NCI-H446 treated with DMSO at 0.1 percent for 48 hours (cell line): ENCODE results near the gene CHPF.

Experiments
- DNase-seq: peaks from one replicate; lab custom pipeline; 2025; lab: John Stamatoyannopoulos, UW

Gene CHPF

DNA sequence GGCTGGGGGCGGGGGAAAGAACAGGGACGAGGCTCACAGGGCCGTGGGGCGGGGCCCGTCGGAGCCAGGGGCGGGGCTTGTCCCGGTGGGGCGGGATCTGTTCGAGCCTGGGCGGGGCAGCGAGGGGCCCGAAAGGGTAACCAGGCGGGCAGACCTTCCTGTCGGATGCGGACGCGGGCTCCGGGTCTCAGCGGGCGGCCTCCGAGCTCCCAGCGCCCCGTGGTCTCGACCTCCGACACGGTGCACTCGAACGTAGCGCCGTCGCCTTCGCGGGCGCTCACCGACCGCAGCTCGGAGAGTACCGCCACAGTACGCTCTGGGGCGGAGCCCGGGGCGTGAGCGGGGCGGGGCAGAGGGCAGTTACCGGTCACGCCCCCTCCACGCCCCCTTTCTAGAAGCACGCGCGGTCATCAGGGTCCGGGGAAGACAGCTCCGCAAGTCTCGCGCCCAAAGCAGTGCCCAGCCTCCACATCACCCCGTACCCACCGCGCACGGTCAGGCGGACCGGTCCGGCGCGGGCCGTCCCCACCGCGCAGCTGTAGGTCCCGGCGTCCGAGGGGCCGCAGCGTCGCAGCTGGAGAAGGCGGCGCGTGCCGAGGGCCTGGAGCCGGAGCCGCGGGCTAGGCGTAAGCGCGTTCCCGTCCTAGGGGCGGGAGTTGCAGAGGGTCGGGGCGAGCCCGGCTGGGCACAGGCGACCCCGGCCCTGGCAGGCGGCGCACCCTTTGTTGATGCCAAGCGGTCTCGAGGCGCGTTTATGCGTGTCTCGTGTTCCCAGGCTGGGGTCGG lies 9.0 kb upstream of the CHPF start:
- DNase-seq = peak; percentile 30

DNA sequence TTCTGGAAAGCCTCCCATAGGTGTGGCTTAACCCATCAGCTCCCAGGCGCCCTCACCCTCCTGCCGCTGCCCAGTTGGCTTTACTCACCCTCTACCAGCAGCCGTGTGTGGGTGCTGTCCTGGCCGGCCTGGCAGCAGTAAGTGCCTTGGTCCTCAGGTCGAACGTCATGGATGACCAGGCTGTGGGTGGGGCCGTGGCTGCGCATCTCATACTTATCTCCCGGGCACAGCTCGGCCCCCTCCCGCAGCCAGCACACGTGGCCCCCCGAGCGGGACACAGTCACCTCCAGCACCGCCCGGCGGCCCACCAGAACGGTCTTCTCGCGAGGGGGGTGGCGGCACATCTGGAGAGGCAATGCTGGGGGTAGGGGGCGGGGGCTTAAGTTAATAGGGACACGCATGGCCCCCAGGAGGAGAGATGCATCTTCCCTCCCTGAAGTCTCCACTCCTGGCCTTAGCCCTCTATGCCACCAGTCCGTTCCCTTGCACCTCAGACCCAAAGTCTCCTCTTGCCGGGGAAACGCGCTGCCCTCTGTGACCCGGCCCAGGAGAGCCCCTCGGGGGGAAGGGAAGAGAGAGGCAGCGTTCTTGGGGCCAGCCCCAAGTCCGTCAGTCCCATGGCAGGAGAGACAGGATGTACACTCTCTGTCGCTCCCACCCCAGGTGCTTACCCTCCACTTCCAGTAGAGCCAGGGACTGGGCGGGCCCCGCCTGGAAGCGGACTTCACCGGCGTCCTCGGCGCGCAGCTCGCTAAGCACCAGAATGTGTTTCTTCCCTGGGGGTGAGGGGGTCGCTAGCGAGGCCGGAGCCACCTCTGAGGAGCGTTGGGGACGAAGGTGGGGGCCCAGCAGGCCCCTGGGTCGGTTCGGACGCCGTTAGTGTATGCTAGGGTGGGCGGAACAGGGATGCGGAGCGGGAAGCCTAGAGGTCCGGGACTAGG lies 8.1 kb upstream of the CHPF start:
- no peak for DNase-seq

GRCh38 chr2:219549619-219550018 lies 6.0 kb upstream of the CHPF start:
- no peak for DNase-seq

- DNase-seq = no peak
These were observed 5.4 kb upstream of the CHPF start for GRCh38 chr2:219548990-219549389.

DNA sequence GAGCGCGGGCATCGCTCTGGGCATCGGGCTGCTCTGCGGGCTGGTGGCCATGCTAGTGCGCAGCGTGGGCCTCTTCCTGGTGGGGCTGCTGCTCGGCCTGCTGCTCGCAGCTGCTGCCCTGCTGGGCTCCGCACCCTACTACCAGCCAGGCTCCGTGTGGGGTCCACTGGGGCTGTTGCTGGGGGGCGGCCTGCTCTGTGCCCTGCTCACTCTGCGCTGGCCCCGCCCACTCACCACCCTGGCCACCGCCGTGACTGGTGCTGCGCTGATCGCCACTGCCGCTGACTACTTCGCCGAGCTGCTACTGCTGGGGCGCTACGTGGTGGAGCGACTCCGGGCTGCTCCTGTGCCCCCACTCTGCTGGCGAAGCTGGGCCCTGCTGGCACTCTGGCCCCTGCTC lies 4.0 kb upstream of the CHPF start:
- DNase-seq = no peak

- no peak for DNase-seq
These were observed 2.3 kb upstream of the CHPF start for GRCh38 chr2:219545943-219546352.

GRCh38 chr2:219545295-219545942 lies 1.8 kb upstream of the CHPF start:
- no peak for DNase-seq

GRCh38 chr2:219544567-219544966 lies 958 bp upstream of the CHPF start:
- DNase-seq = no peak

DNA sequence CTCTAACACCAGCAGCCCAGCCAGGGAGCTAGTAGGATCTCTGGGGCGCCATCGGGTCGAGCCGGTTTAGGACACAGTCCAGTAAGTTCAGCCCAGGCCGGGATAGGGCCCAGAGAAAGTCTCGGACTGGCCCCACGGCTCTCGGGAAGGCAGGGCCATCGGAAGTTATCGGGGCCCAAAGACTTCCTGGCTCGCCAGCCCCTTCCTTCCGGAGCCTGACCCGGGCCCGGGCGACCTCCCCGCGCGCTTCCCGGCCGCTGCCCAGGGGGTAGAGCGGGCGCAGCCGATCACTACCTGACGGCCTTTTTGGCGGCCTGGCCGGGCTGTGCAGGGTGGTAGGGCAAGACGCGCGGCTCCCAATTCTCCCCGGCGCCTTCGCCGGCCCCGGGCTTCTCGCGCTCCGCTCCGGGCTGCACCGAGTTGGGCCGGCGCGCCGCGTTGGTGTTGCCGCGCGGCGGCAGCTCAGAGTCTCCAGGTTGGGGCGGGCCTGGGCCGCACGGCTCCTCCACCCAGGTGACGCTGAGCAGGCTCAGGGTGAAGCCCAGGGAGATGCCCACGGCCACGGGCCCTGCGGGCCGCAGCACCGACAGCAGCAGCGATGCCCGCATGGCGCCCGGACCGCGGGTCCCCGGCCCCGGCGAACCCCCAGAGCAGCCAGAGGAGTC lies 546 bp downstream of the CHPF start:
- no peak for DNase-seq

DNA sequence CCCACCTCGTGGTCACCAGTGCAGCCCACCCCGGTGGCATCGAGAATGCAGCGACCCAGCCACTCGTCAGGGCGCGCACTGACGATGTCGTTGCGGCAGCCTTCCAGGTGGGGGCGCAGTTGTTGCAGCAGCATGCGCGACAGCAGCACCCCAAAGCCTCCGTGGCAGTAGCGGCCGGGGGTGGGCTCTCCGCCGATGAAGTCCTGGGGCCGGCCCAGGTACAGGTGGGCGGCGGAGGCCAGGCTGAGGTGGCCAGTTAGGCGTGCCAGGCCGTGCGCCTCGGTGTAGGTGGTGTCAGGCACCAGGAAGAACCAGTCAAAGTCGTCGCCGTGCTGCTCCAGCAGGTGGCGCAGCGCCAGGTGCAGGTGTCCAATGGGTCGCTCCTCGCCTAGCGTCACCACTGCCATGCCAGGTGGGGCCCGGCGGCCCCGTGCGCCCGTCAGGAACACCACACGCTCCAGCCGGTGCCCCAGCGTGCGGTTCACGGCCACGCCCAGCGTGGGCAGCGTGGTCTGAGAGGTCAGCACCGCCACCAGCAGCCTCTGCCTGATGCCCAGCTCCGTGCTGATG lies 1.9 kb downstream of the CHPF start:
- DNase-seq = no peak

- no peak for DNase-seq
These were observed 2.7 kb downstream of the CHPF start for GRCh38 chr2:219540784-219541504.

DNA sequence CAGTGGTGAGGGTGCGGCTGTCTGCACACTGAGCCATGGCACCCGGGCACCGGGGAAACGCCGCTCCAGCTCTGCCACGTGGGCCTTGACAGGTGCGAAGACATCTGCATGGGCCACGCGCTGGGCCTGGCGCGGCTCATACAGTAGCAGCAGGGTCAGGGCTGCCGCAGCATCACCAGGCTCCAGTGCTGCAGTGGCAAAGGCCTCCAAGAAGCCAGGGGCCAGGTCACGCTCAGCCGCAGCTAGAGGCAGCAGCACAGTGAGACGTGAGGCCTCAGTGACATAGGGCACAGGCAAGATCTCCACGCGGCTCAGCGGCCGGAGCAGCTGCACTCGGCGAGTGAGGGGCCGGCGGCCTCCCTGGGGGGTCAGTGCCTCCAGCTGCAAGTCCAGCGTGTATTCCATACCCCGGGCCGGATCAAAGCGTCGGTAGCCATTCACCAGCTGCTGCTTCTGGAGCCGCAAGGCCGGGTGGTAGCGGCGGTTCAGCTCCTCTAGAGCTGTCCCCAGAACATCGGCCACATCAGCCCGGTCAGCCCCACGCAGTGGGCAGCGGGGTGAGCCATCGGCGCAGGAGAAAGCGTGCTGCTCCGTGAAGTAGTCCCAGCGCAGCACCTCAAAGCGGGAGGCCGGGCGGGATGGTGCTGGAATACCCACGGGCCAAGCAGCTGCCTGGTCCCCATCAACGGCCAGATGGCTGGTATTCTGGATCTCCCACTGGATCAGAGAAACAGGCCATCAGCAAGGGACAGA lies 3.5 kb downstream of the CHPF start:
- DNase-seq = no peak

DNA sequence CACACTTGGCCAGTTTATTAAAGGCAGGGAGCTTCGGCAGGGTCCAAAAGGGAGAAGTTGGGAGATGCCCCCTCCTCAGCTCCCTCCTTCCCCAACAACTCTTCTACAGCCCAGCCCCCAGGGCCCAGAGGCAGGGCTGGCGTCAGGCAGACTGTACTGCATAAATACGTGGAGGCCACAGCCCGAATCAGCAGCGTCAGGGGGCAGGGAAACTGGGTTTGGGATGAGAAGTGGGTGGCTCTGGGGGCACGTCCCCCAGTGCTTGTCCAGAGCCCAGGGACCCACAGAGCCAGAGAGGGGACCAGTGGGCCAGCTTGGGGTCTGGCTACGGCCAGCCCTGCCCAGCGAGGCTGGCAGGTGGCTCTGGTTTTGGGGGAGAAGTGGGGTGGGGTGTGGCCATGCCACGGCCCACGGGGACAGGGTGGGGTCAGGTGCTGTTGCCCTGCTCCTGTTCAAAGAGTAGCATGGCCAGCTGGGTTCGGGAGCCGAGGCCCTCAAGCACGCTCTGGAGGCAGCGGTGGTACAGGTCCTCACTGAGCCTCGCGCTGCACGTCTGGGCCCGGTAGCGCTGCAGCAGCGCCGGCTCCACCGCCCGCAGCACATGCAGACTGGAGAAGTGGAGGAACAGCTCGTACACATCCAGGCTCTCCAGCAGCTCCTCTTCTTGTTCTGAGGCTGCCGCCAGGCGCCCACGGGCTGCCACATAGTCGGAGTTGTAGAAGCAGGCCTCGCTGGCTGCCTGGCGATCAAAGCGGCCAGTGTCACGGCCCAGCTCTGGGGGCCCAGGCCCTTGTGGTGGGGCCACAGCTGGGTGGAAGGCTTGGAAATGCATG lies 4.4 kb downstream of the CHPF start:
- DNase-seq = no peak

DNA sequence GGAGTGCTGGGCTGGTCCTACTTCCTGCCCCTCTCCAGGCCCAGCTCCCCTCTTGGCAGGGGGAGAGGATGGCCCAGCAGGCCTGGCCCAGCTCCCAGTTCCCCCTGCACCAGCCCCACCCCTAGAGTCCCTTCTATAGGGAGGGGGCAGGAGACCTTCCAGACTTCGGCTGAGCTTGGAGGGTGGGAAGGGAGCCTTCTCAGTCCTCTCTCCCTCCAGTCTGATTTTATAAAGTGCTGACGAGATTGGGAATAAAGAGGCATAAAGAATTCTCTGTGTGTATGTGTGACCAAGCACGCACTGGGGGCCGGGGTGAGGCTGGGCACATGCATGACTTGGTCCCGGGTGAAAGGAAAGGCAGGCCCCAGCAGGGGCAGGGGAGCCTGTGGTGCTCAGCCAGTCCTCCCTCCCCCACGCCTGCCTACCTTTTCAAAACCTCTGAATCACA lies 5.1 kb downstream of the CHPF start:
- peak; percentile 44 for DNase-seq

- no peak for DNase-seq
These were observed 5.7 kb downstream of the CHPF start for GRCh38 chr2:219537657-219538488.

GRCh38 chr2:219536967-219537366 lies 6.6 kb downstream of the CHPF start:
- DNase-seq = no peak

DNA sequence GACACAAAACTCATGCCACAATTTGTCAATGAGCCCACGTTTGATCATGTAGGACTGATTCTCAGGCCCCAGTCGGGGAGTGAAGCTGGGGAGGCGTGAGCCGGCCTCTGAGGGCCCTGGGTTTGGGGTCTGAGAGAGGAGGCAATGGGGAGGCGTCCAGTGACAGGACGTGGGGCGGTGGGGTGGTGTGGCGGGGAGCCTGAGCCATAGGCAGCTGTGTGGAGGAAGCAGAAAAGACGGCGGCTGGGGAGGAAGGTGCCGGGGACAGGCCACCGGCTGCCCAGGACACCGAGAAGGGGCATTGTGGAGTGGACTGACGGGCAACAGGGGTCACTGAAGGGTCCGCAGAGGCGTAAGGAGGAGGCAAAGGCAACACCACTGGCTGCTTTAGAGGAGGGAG lies 7.2 kb downstream of the CHPF start:
- DNase-seq = no peak

GRCh38 chr2:219533930-219534661 lies 9.5 kb downstream of the CHPF start:
- no peak for DNase-seq
